A549 (cell line): ENCODE data around the gene SMIM36. TPM values are rescaled to one million over a fixed set of nuclear protein-coding genes. Genes with fewer than 3 reads are reported as not detected.

ENCODE experiments used
- ATAC-seq, 2 experiments: fragments of 200-7000 bp in 1 of 2; fragments of >200 bp in 1 of 2; cut with Nextera tagmentation in 1 of 2; cut with Tn5 transposase in 1 of 2; 3 replicates each; pipeline versions ENCODE4 v1.8.0 to v1.9.1; 2018 to 2020; ENCODE audit warnings: mild to moderate bottlenecking in 1 of 2, moderate library complexity in 1 of 2
- CTCF ChIA-PET: fragments of 300-600 bp; sonication (Branson Sonifier 250); formaldehyde crosslinking; extraction: SDS; loops from one replicate; lab custom pipeline; 2021; ENCODE audit warnings: antibody characterized with exemption, inconsistent platforms; lab: Yijun Ruan, JAX
- POLR2A ChIA-PET: fragments of 350-600 bp; formaldehyde crosslinking; extraction: SDS; loops from one replicate; lab custom pipeline; 2021; ENCODE audit warnings: antibody characterized with exemption, inconsistent platforms; lab: Yijun Ruan, JAX
- DNase-seq, 2 experiments: peaks; one replicate each; pipeline versions ENCODE4 v3.0.0 to v3.0.0-alpha.2; 2011 to 2016; ENCODE audit warnings: low read depth in 1 of 2, low spot score in 1 of 2
- FAIRE-seq: peaks from 2 replicates; lab custom pipeline; 2011; peaks lifted over from hg19 to GRCh38; lab: Jason Lieb, UNC
- H3K27ac ChIP-seq, 2 experiments: fragments of >200 bp; sonication (Bioruptor Twin); formaldehyde crosslinking; 3 replicates each; pipeline ENCODE4 v1.5.1; 2016 to 2017
- H3K4me1 ChIP-seq: fragments of >200 bp; sonication (Bioruptor Twin); formaldehyde crosslinking; 3 replicates; pipeline ENCODE4 v1.6.1; 2016
- H3K4me2 ChIP-seq: fragments of >200 bp; sonication (Bioruptor Twin); formaldehyde crosslinking; 3 replicates; pipeline ENCODE4 v1.6.1; 2016
- H3K4me3 ChIP-seq: fragments of >200 bp; sonication (Bioruptor Twin); formaldehyde crosslinking; 3 replicates; pipeline ENCODE4 v1.5.1; 2016
- H3K9me3 ChIP-seq: fragments of >200 bp; sonication (Bioruptor Twin); formaldehyde crosslinking; 3 replicates; pipeline ENCODE4 v1.6.1; 2016
- BHLHE40 ChIP-seq: IDR thresholded peaks from 2 replicates; pipeline ENCODE4 v1.6.1; 2012; ENCODE audit warnings: low read depth, low read length, inconsistent platforms
- CBX2 ChIP-seq: fragments of 200-600 bp; sonication (generic); IDR thresholded peaks from 2 replicates; pipeline ENCODE4 v1.6.1; 2016; ENCODE audit warnings: low read depth, mild to moderate bottlenecking, borderline replicate concordance
- CEBPB ChIP-seq, 2 experiments: fragments of >200 bp in 1 of 2; sonication (Bioruptor Twin) in 1 of 2; formaldehyde crosslinking in 1 of 2; IDR thresholded peaks; 2 replicates each; pipeline ENCODE4 v1.6.1; 2012 to 2016
- CHD2 ChIP-seq: fragments of 150-350 bp; IDR thresholded peaks from 2 replicates; pipeline ENCODE4 v1.6.1; 2014; ENCODE audit warnings: low read length; ENCODE audit not compliant: partially characterized antibody
- EP300 ChIP-seq, 2 experiments: fragments of >200 bp; sonication (Bioruptor Twin); formaldehyde crosslinking; IDR thresholded peaks; 2 replicates in 1 of 2; 3 replicates in 1 of 2; pipeline ENCODE4 v1.6.1; 2016 to 2017
- ESRRA ChIP-seq: fragments of 150-350 bp; IDR thresholded peaks from 2 replicates; pipeline ENCODE4 v1.6.1; 2014; ENCODE audit warnings: mild to moderate bottlenecking, low read length, borderline replicate concordance
- FOSB ChIP-seq: fragments of 250-450 bp; sonication (Bioruptor Pico); IDR thresholded peaks from 2 replicates; pipeline ENCODE4 v1.5.0; 2020; ENCODE audit warnings: mild to moderate bottlenecking, moderate library complexity
- FOSL2 ChIP-seq, 2 experiments: fragments of 450-650 bp in 1 of 2; fragments of >200 bp in 1 of 2; sonication (Bioruptor Twin) in 1 of 2; formaldehyde crosslinking; IDR thresholded peaks; 2 replicates each; pipeline versions ENCODE4 v1.5.0 to v1.6.1; 2016 to 2020; ENCODE audit warnings: mild to moderate bottlenecking in 1 of 2, moderate library complexity in 1 of 2
- GATA3 ChIP-seq: IDR thresholded peaks from 2 replicates; pipeline ENCODE4 v1.6.1; 2012; ENCODE audit warnings: borderline replicate concordance
- HOXA7 ChIP-seq: fragments of 250-450 bp; sonication (Bioruptor Pico); IDR thresholded peaks from 2 replicates; pipeline ENCODE4 v1.5.0; 2020; ENCODE audit warnings: mild to moderate bottlenecking, moderate library complexity
- HOXB5 ChIP-seq: fragments of 250-450 bp; sonication (Bioruptor Pico); IDR thresholded peaks from 2 replicates; pipeline ENCODE4 v1.5.0; 2020; ENCODE audit warnings: mild to moderate bottlenecking, moderate library complexity
- JUN ChIP-seq, 2 experiments: fragments of >200 bp; sonication (Bioruptor Twin); formaldehyde crosslinking; IDR thresholded peaks; 2 replicates in 1 of 2; 3 replicates in 1 of 2; pipeline ENCODE4 v1.6.1; 2016 to 2017
- JUNB ChIP-seq: fragments of >200 bp; sonication (Bioruptor Twin); formaldehyde crosslinking; IDR thresholded peaks from 2 replicates; pipeline ENCODE4 v1.6.1; 2016
- MAZ ChIP-seq: fragments of 150-350 bp; IDR thresholded peaks from 2 replicates; pipeline ENCODE4 v1.6.1; 2014; ENCODE audit warnings: antibody characterized with exemption, low read depth, low read length, borderline replicate concordance
- NPAS2 ChIP-seq: fragments of 250-450 bp; sonication (Bioruptor Pico); IDR thresholded peaks from 2 replicates; pipeline ENCODE4 v1.8.0; 2022; ENCODE audit warnings: mild to moderate bottlenecking, moderate library complexity, borderline replicate concordance
- PHF8 ChIP-seq: fragments of 200-600 bp; sonication (generic); IDR thresholded peaks from 2 replicates; pipeline ENCODE4 v1.6.1; 2016; ENCODE audit warnings: low read depth, mild to moderate bottlenecking, antibody characterized with exemption, moderate library complexity, borderline replicate concordance
- RAD21 ChIP-seq, 2 experiments: fragments of >200 bp in 1 of 2; sonication (Bioruptor Twin) in 1 of 2; formaldehyde crosslinking in 1 of 2; IDR thresholded peaks in 1 of 2; conservative IDR thresholded peaks in 1 of 2; 2 replicates in 1 of 2; 3 replicates in 1 of 2; pipeline ENCODE4 v1.6.1; 2012 to 2018; ENCODE audit warnings: inconsistent platforms in 1 of 2
- SREBF2 ChIP-seq: fragments of 450-650 bp; IDR thresholded peaks from 2 replicates; pipeline ENCODE4 v1.6.1; 2014; ENCODE audit warnings: mild to moderate bottlenecking, moderate library complexity
- TFCP2L1 ChIP-seq: fragments of 250-450 bp; sonication (Bioruptor Pico); IDR thresholded peaks from 2 replicates; pipeline ENCODE4 v1.5.0; 2021; ENCODE audit warnings: mild to moderate bottlenecking
- TP53 ChIP-seq: fragments of 250-450 bp; sonication (Bioruptor Pico); IDR thresholded peaks from 2 replicates; pipeline ENCODE4 v1.5.0; 2021; ENCODE audit warnings: mild to moderate bottlenecking, moderate library complexity
- WGBS: methylation state at CpG from one replicate; pipeline ENCODE4 v1.1.6; 2017; ENCODE audit errors: missing lambda C conversion rate; 5-methylcytosine and 5-hydroxymethylcytosine counted together
- polyA plus RNA-seq, 4 experiments: library from polyadenylated mRNA; depleted of rRNA in 3 of 4; stranded (reverse); fragments of >200 nt; fragmentation: RNase III in 1 of 4; extraction: RNeasy Plus Mini Kit Qiagen cat#74134 plus additional on column Dnase treatment in 1 of 4; gene quantifications; 2 replicates in 3 of 4; 3 replicates in 1 of 4; pipeline ENCODE4 v1.2.3, GENCODE V29; 2011 to 2017
- TF ChIP-seq, protein P1 (sequence below): IDR thresholded peaks from 2 replicates; pipeline ENCODE4 v1.6.1; 2012; ENCODE audit warnings: low read depth, borderline replicate concordance
- TF ChIP-seq, protein P2 (sequence below): IDR thresholded peaks from 2 replicates; pipeline ENCODE4 v1.6.1; 2012
- TF ChIP-seq, protein P3 (sequence below): IDR thresholded peaks from 2 replicates; pipeline ENCODE4 v1.6.1; 2012
- TF ChIP-seq, protein P4 (sequence below): fragments of >200 bp; sonication (Bioruptor Twin); formaldehyde crosslinking; IDR thresholded peaks from 3 replicates; pipeline ENCODE4 v1.6.1; 2016
- TF ChIP-seq, protein P5 (sequence below): fragments of >200 bp; sonication (Bioruptor Twin); formaldehyde crosslinking; IDR thresholded peaks from 3 replicates; pipeline ENCODE4 v1.5.1; 2016

Gene SMIM36
- polyA plus RNA-seq, 2 of the 4 experiments (the other 2 are of a cell fraction): not detected

DNA sequence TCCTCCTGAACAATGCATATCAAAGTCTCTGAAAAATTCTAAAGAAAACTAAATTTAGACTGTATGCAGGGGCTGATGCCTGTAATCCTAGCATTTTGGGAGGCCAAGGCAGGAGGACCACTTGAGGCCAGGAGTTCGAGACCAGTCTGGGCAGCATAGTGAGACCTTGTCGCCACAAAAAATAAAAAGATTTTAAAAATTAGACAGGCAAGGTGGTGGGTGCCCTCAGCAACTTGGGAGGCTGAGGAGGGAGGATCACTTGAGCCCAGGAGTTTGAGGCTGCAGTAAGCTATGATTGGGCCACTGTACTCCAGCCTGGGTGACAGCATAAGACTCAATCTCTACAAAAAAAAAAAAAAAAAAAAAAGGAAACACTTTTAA is 59.5 kb downstream of the SMIM36 start:
- FAIRE-seq (no peak), ATAC-seq (no peak), DNase-seq (no peak)
- ChIA-PET POLR2A (interaction anchor here (2.1 kb wide), 1 partner anchor 18 kb away, joined by 13 read pairs; no protein-coding TSS in a partner anchor), CTCF (interaction anchor here (0.9 to 2.2 kb wide), 7 partner anchors 9 to 96 kb away, joined by 3 to 8 read pairs (median 4); no protein-coding TSS in a partner anchor)
- H3K4me1 ChIP-seq: peaks cover 83% of the 10 kb centered on the region
- WGBS: 93% methylated on average over 2 of the region's 2 CpGs
- H3K4me2 ChIP-seq: peak overlapping the region; percentile 73
- peak overlapping the region; percentile 83 to 88 for H3K27ac ChIP-seq
- no peaks in the 10 kb centered on the region for H3K9me3 ChIP-seq
- H3K4me3 ChIP-seq: no peak overlapping the region
- TF ChIP-seq TP53 (CRISPR knock-in tag): 0 out of 2 replicates have a peak, but pooled peaks have one; percentile 4
- TF ChIP-seq, protein P1, sequence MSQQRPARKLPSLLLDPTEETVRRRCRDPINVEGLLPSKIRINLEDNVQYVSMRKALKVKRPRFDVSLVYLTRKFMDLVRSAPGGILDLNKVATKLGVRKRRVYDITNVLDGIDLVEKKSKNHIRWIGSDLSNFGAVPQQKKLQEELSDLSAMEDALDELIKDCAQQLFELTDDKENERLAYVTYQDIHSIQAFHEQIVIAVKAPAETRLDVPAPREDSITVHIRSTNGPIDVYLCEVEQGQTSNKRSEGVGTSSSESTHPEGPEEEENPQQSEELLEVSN: no peak

DNA sequence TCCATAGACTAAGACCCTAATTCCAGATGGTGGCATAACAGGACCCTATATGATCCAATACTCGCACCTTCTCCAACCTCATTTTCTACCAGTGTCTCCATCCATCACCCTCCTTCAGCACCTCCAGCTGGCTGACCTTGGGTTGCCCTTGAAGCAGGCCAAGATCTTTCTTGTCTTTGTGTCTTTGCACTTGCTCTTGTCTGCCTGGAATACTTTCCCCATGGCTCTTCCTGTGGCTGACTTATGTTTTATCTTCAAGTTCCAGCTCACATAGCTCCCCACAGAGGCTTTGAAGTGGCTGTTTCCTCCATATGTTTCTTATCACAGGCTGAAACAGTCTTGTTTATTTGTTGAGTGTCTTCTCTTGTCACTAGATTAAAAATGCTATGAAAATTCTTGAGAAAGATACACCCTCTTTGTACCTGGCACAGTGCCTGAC is 60.0 kb downstream of the SMIM36 start:
- WGBS: 94% methylated on average over 1 of the region's 1 CpG
- Histone ChIP-seq H3K4me2 (peak overlapping the region; percentile 73), H3K27ac (peak overlapping the region; percentile 83 to 88), H3K9me3 (no peaks in the 10 kb centered on the region), H3K4me3 (no peak overlapping the region), H3K4me1 (peaks cover 83% of the 10 kb centered on the region)
- ChIA-PET POLR2A (interaction anchor here (2.1 kb wide), 1 partner anchor 18 kb away, joined by 13 read pairs; no protein-coding TSS in a partner anchor), CTCF (interaction anchor here (0.9 to 2.2 kb wide), 5 partner anchors 9 to 94 kb away, joined by 3 to 8 read pairs (median 4); no protein-coding TSS in a partner anchor)
- ATAC-seq (no peak), DNase-seq (peak in 1 of 2 experiments; percentile 81), FAIRE-seq (no peak)
- TF ChIP-seq PHF8: no peak
- TF ChIP-seq JUNB: 0 out of 2 replicates have a peak, but pooled peaks have one; percentile 47
- TF ChIP-seq NPAS2: no peak
- peak in 1 of 2 experiments; percentile 62; a peak in 3 of 5 replicates for TF ChIP-seq EP300 (IDR thresholded peaks at IDR 0.05)
- TF ChIP-seq JUN (IDR thresholded peaks at IDR 0.05): peak in 1 of 2 experiments; percentile 39; a peak in 1 of 5 replicates
- TF ChIP-seq, protein P2, sequence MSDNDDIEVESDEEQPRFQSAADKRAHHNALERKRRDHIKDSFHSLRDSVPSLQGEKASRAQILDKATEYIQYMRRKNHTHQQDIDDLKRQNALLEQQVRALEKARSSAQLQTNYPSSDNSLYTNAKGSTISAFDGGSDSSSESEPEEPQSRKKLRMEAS: peak; percentile 44
- no peak for TF ChIP-seq BHLHE40
- peak; percentile 77; the same call in 1 of the 2 replicates for TF ChIP-seq ESRRA
- TF ChIP-seq FOSL2 (IDR thresholded peaks at IDR 0.05): no peak
- peak; percentile 43 for TF ChIP-seq FOSL2 (CRISPR knock-in tag; IDR thresholded peaks at IDR 0.05)
- TF ChIP-seq GATA3: peak; percentile 93
- TF ChIP-seq, protein P3, sequence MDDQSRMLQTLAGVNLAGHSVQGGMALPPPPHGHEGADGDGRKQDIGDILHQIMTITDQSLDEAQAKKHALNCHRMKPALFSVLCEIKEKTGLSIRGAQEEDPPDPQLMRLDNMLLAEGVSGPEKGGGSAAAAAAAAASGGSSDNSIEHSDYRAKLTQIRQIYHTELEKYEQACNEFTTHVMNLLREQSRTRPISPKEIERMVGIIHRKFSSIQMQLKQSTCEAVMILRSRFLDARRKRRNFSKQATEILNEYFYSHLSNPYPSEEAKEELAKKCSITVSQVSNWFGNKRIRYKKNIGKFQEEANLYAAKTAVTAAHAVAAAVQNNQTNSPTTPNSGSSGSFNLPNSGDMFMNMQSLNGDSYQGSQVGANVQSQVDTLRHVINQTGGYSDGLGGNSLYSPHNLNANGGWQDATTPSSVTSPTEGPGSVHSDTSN: 0 out of 2 replicates have a peak, but pooled peaks have one; percentile 45
- peak in 1 of 2 experiments; percentile 36; a peak in 3 of 5 replicates for TF ChIP-seq RAD21 (conservative IDR thresholded peaks at IDR 0.05 in 1 of 2, IDR thresholded peaks at IDR 0.05 in 1 of 2)
- TF ChIP-seq CHD2: no peak
- TF ChIP-seq CEBPB (IDR thresholded peaks at IDR 0.05): peak in 1 of 2 experiments; percentile 64; a peak in 2 of 4 replicates

DNA sequence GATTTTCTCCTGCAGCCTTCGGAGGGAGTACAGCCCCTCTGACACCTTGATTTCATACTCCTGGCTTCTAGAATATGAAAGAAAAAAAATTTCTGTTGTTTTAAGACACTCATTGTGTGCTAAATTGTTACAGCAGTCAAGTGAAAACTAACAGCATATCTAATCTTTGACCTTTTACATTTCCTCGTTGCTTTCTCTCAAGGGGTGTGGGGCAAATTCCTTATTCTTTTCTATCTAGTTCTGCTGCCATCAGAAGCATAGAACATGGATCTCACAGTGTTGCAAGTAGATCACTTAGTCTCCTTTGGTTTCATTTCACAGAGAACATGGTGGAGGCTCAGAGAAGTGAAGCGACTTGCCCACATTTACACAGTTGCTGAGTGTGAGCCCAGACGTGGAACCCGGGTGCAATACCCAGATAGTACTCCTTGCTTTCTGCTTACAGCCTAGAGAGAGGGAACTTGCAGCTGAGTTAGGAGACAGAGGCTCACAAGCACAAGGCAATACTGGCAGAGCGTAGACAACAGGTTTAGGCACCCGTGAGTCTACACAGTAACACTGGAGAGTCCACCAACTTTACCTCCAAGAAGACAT is 60.9 kb downstream of the SMIM36 start:
- ChIA-PET POLR2A (interaction anchor here (0.6 kb wide), 1 partner anchor 14 kb away, joined by 3 read pairs; no protein-coding TSS in a partner anchor), CTCF (interaction anchor here (1.4 kb wide), 1 partner anchor 14 kb away, joined by 4 read pairs; no protein-coding TSS in a partner anchor)
- ATAC-seq: no peak
- peak overlapping the region; percentile 83 to 88 for H3K27ac ChIP-seq
- H3K4me3 ChIP-seq: no peak overlapping the region
- no peak for DNase-seq
- no peaks in the 10 kb centered on the region for H3K9me3 ChIP-seq
- peak; percentile 43 for FAIRE-seq
- H3K4me2 ChIP-seq: peak overlapping the region; percentile 73
- 81% methylated on average over 7 of the region's 7 CpGs for WGBS
- H3K4me1 ChIP-seq: peaks cover 83% of the 10 kb centered on the region
- TF ChIP-seq, protein P4, sequence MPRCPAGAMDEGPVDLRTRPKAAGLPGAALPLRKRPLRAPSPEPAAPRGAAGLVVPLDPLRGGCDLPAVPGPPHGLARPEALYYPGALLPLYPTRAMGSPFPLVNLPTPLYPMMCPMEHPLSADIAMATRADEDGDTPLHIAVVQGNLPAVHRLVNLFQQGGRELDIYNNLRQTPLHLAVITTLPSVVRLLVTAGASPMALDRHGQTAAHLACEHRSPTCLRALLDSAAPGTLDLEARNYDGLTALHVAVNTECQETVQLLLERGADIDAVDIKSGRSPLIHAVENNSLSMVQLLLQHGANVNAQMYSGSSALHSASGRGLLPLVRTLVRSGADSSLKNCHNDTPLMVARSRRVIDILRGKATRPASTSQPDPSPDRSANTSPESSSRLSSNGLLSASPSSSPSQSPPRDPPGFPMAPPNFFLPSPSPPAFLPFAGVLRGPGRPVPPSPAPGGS: no peak
- TF ChIP-seq SREBF2: no peak
- no peak for TF ChIP-seq BHLHE40
- no peak for TF ChIP-seq HOXA7 (CRISPR knock-in tag)
- no peak for TF ChIP-seq FOSB (CRISPR knock-in tag)
- no peak for TF ChIP-seq CBX2
- no peak for TF ChIP-seq TFCP2L1 (CRISPR knock-in tag)
- no peak for TF ChIP-seq MAZ
- TF ChIP-seq CHD2: no peak
- TF ChIP-seq, protein P5, sequence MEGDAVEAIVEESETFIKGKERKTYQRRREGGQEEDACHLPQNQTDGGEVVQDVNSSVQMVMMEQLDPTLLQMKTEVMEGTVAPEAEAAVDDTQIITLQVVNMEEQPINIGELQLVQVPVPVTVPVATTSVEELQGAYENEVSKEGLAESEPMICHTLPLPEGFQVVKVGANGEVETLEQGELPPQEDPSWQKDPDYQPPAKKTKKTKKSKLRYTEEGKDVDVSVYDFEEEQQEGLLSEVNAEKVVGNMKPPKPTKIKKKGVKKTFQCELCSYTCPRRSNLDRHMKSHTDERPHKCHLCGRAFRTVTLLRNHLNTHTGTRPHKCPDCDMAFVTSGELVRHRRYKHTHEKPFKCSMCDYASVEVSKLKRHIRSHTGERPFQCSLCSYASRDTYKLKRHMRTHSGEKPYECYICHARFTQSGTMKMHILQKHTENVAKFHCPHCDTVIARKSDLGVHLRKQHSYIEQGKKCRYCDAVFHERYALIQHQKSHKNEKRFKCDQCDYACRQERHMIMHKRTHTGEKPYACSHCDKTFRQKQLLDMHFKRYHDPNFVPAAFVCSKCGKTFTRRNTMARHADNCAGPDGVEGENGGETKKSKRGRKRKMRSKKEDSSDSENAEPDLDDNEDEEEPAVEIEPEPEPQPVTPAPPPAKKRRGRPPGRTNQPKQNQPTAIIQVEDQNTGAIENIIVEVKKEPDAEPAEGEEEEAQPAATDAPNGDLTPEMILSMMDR: no peak
- TF ChIP-seq, protein P1: no peak
- TF ChIP-seq HOXB5 (CRISPR knock-in tag): no peak
